Smooth muscle cell (in vitro differentiated cells): ENCODE results near the gene ECHDC1. TPM values are rescaled to one million over a fixed set of nuclear protein-coding genes. Genes with fewer than 3 reads are reported as not detected.

Experiments
- DNase-seq: peaks from one replicate; lab custom pipeline; 2025; ENCODE audit not compliant: unreplicated experiment; lab: John Stamatoyannopoulos, UW
- H2AFZ ChIP-seq: fragments of 200-600 bp; sonication (generic); 2 replicates; pipeline ENCODE4 v1.6.0; 2016; ENCODE audit warnings: antibody characterized with exemption, low read depth, mild to moderate bottlenecking
- H3F3A ChIP-seq: fragments of 200-600 bp; sonication (generic); 2 replicates; pipeline ENCODE4 v1.6.0; 2017; ENCODE audit warnings: antibody characterized with exemption, low read depth
- H3K27ac ChIP-seq: fragments of 200-600 bp; sonication (generic); 2 replicates; pipeline ENCODE4 v1.5.1; 2016; ENCODE audit warnings: low read depth, mild to moderate bottlenecking
- H3K27me3 ChIP-seq: fragments of 200-600 bp; sonication (generic); 2 replicates; pipeline ENCODE4 v1.6.1; 2016; ENCODE audit warnings: low read depth, mild to moderate bottlenecking
- H3K36me3 ChIP-seq: fragments of 200-600 bp; sonication (generic); 2 replicates; pipeline ENCODE4 v1.5.1; 2016; ENCODE audit warnings: low read depth
- H3K4me1 ChIP-seq: fragments of 200-600 bp; sonication (generic); 2 replicates; pipeline ENCODE4 v1.5.1; 2016; ENCODE audit warnings: low read depth
- H3K4me2 ChIP-seq: fragments of 200-600 bp; sonication (generic); 2 replicates; pipeline ENCODE4 v1.6.0; 2016; ENCODE audit warnings: mild to moderate bottlenecking
- H3K4me3 ChIP-seq: fragments of 200-600 bp; sonication (generic); 2 replicates; pipeline ENCODE4 v1.5.1; 2016; ENCODE audit warnings: mild to moderate bottlenecking
- H3K79me2 ChIP-seq: fragments of 200-600 bp; sonication (generic); 2 replicates; pipeline ENCODE4 v1.6.0; 2016; ENCODE audit warnings: low read depth, mild to moderate bottlenecking
- H3K9ac ChIP-seq: fragments of 200-600 bp; sonication (generic); 2 replicates; pipeline ENCODE4 v1.6.0; 2016; ENCODE audit warnings: low read depth
- H3K9me3 ChIP-seq: fragments of 200-600 bp; sonication (generic); replicated peaks from 2 replicates; pipeline ENCODE4 v1.5.1; 2016; ENCODE audit warnings: low read depth
- H4K20me1 ChIP-seq: fragments of 200-600 bp; sonication (generic); 2 replicates; pipeline ENCODE4 v1.6.0; 2016; ENCODE audit warnings: low read depth
- CTCF ChIP-seq: fragments of 200-600 bp; sonication (generic); IDR thresholded peaks from 2 replicates; pipeline ENCODE4 v1.5.1; 2017; ENCODE audit warnings: borderline replicate concordance, mild to moderate bottlenecking, antibody characterized with exemption; ENCODE audit not compliant: insufficient read depth, poor library complexity, severe bottlenecking
- WGBS: methylation state at CpG from one replicate; pipeline ENCODE4 v1.1.7; 2016; ENCODE audit warnings: low lambda C conversion rate; 5-methylcytosine and 5-hydroxymethylcytosine counted together
- polyA plus RNA-seq: library from polyadenylated mRNA; unstranded; fragments of >200 nt; fragmentation: Nextera tagmentation; extraction: Ambion mirVana; gene quantifications from 2 replicates; pipeline ENCODE4 v1.2.1, GENCODE V29; 2016
- total RNA-seq: library from RNA; depleted of rRNA; stranded (reverse); fragments of >200 nt; gene quantifications from 2 replicates; pipeline ENCODE4 v1.2.3, GENCODE V29; 2014

ECHDC1 gene
- total and polyA plus RNA-seq, 2 experiments from 2014 or later: 43.0 to 59.3 TPM

GRCh38 chr6:127382413-127382812 lies 39.0 kb upstream of the ECHDC1 start:
- 96% methylated on average over 3 of the region's 3 CpGs for WGBS
- Histone ChIP-seq H3K4me2 (no peak overlapping the region), H3K4me3 (no peak overlapping the region), H3K36me3 (no peaks in the 10 kb centered on the region), H3K9ac (no peak overlapping the region), H3K79me2 (no peaks in the 10 kb centered on the region), H4K20me1 (no peaks in the 10 kb centered on the region), H3K9me3 (no peaks in the 10 kb centered on the region), H3K27ac (no peak overlapping the region), H3K27me3 (no peaks in the 10 kb centered on the region), H3K4me1 (peaks cover 7% of the 10 kb centered on the region), H3F3A (no peaks in the 10 kb centered on the region), H2AFZ (no peak overlapping the region)
- DNase-seq: no peak
- TF ChIP-seq CTCF: no peak

- H3F3A ChIP-seq: no peaks in the 10 kb centered on the region
- no peak for DNase-seq
- H3K79me2 ChIP-seq: no peaks in the 10 kb centered on the region
- H3K4me1 ChIP-seq: peaks cover 7% of the 10 kb centered on the region
- no peaks in the 10 kb centered on the region for H3K9me3 ChIP-seq
- no peaks in the 10 kb centered on the region for H3K27me3 ChIP-seq
- H3K9ac ChIP-seq: no peak overlapping the region
- no peak overlapping the region for H3K4me2 ChIP-seq
- no peak overlapping the region for H3K27ac ChIP-seq
- WGBS: 98% methylated on average over 3 of the region's 3 CpGs
- H3K4me3 ChIP-seq: no peak overlapping the region
- no peak for TF ChIP-seq CTCF
- no peak overlapping the region for H2AFZ ChIP-seq
- no peaks in the 10 kb centered on the region for H3K36me3 ChIP-seq
- H4K20me1 ChIP-seq: no peaks in the 10 kb centered on the region
These were observed 38.0 kb upstream of the ECHDC1 start for GRCh38 chr6:127381384-127381783.

- no peaks in the 10 kb centered on the region for H3K36me3 ChIP-seq
- H3K9ac ChIP-seq: no peak overlapping the region
- H3K4me1 ChIP-seq: no peaks in the 10 kb centered on the region
- no peak overlapping the region for H2AFZ ChIP-seq
- no peaks in the 10 kb centered on the region for H3F3A ChIP-seq
- H3K27me3 ChIP-seq: no peaks in the 10 kb centered on the region
- peaks cover 3% of the 10 kb centered on the region for H3K9me3 ChIP-seq
- no peaks in the 10 kb centered on the region for H4K20me1 ChIP-seq
- no peak overlapping the region for H3K27ac ChIP-seq
- no peak for DNase-seq
- TF ChIP-seq CTCF: no peak
- no peak overlapping the region for H3K4me2 ChIP-seq
- H3K4me3 ChIP-seq: no peak overlapping the region
- WGBS: 98% methylated on average over 2 of the region's 2 CpGs
- H3K79me2 ChIP-seq: no peaks in the 10 kb centered on the region
These were observed 33.3 kb upstream of the ECHDC1 start for GRCh38 chr6:127376685-127377084.

- H3K9ac ChIP-seq: no peak overlapping the region
- no peak for DNase-seq
- whole genome bisulfite sequencing: 94% methylated on average over 1 of the region's 1 CpG
- no peak overlapping the region for H3K4me2 ChIP-seq
- H2AFZ ChIP-seq: no peak overlapping the region
- H3K79me2 ChIP-seq: no peaks in the 10 kb centered on the region
- H3K36me3 ChIP-seq: no peaks in the 10 kb centered on the region
- peaks cover 5% of the 10 kb centered on the region for H3K9me3 ChIP-seq
- H3F3A ChIP-seq: no peaks in the 10 kb centered on the region
- H3K4me1 ChIP-seq: no peaks in the 10 kb centered on the region
- no peaks in the 10 kb centered on the region for H3K27me3 ChIP-seq
- no peak for TF ChIP-seq CTCF
- no peaks in the 10 kb centered on the region for H4K20me1 ChIP-seq
- H3K4me3 ChIP-seq: no peak overlapping the region
- peak overlapping the region; percentile 15 for H3K27ac ChIP-seq
These were observed 23.6 kb upstream of the ECHDC1 start for GRCh38 chr6:127367023-127367375.
